Measurements from ENCODE around the gene HOXA3.

Gene HOXA3

GRCh38 chr7:27093184-27093895, 59.0 kb downstream of the HOXA3 start:
- Mint-ChIP-seq H3K27me3 (ENCODE audit: low read depth) (peaks cover 88% of the 10 kb centered on the region), H3K9me3 (no peaks in the 10 kb centered on the region), H3K4me3 (no peak overlapping the region), H3K4me1 (ENCODE audit: low read depth) (peaks cover 10% of the 10 kb centered on the region), H3K27ac (no peak overlapping the region), H3K36me3 (ENCODE audit: low read depth) (no peaks in the 10 kb centered on the region)

GRCh38 chr7:27092819-27093110, 59.6 kb downstream of the HOXA3 start:
- Mint-ChIP-seq H3K9me3 (no peaks in the 10 kb centered on the region), H3K36me3 (ENCODE audit: low read depth) (no peaks in the 10 kb centered on the region), H3K4me1 (ENCODE audit: low read depth) (peaks cover 10% of the 10 kb centered on the region), H3K4me3 (no peak overlapping the region), H3K27me3 (ENCODE audit: low read depth) (peaks cover 90% of the 10 kb centered on the region), H3K27ac (no peak overlapping the region)

GRCh38 chr7:27091941-27092818, 60.2 kb downstream of the HOXA3 start:
- H3K27ac Mint-ChIP-seq: no peak overlapping the region
- no peaks in the 10 kb centered on the region for H3K9me3 Mint-ChIP-seq
- no peak overlapping the region for H3K4me3 Mint-ChIP-seq
- H3K4me1 Mint-ChIP-seq (ENCODE audit: low read depth): peaks cover 11% of the 10 kb centered on the region
- H3K36me3 Mint-ChIP-seq (ENCODE audit: low read depth): no peaks in the 10 kb centered on the region
- H3K27me3 Mint-ChIP-seq (ENCODE audit: low read depth): peaks cover 90% of the 10 kb centered on the region

GRCh38 chr7:27091105-27091504, 61.3 kb downstream of the HOXA3 start:
- no peak overlapping the region for H3K4me3 Mint-ChIP-seq
- peak overlapping the region; percentile 39 for H3K27ac Mint-ChIP-seq

GRCh38 chr7:27088002-27088922, 64.1 kb downstream of the HOXA3 start:
- no peak overlapping the region for H3K4me3 Mint-ChIP-seq
- no peaks in the 10 kb centered on the region for H3K36me3 Mint-ChIP-seq (ENCODE audit: low read depth)
- peaks cover 3% of the 10 kb centered on the region for H3K4me1 Mint-ChIP-seq (ENCODE audit: low read depth)
- H3K27me3 Mint-ChIP-seq (ENCODE audit: low read depth): peaks cover 81% of the 10 kb centered on the region
- H3K9me3 Mint-ChIP-seq: no peaks in the 10 kb centered on the region
- H3K27ac Mint-ChIP-seq: no peak overlapping the region

More at GRCh38 chr7:27091105-27091504, 61.3 kb downstream of the HOXA3 start:
- H3K9me3 Mint-ChIP-seq: no peaks in the 10 kb centered on the region
- H3K4me1 Mint-ChIP-seq (ENCODE audit: low read depth): peaks cover 9% of the 10 kb centered on the region
- H3K27me3 Mint-ChIP-seq (ENCODE audit: low read depth): peaks cover 91% of the 10 kb centered on the region
- no peaks in the 10 kb centered on the region for H3K36me3 Mint-ChIP-seq (ENCODE audit: low read depth)

- no peaks in the 10 kb centered on the region for H3K36me3 Mint-ChIP-seq (ENCODE audit: low read depth)
- H3K4me3 Mint-ChIP-seq: no peak overlapping the region
- no peak overlapping the region for H3K27ac Mint-ChIP-seq
- no peaks in the 10 kb centered on the region for H3K9me3 Mint-ChIP-seq
- peaks cover 7% of the 10 kb centered on the region for H3K4me1 Mint-ChIP-seq (ENCODE audit: low read depth)
- peaks cover 35% of the 10 kb centered on the region for H3K27me3 Mint-ChIP-seq (ENCODE audit: low read depth)
Observed at GRCh38 chr7:27083646-27084045, 68.7 kb downstream of the HOXA3 start.

GRCh38 chr7:27082171-27082570, 70.2 kb downstream of the HOXA3 start:
- Mint-ChIP-seq H3K9me3 (no peaks in the 10 kb centered on the region), H3K27ac (no peak overlapping the region), H3K36me3 (ENCODE audit: low read depth) (no peaks in the 10 kb centered on the region), H3K4me3 (no peak overlapping the region), H3K4me1 (ENCODE audit: low read depth) (peaks cover 5% of the 10 kb centered on the region), H3K27me3 (ENCODE audit: low read depth) (peaks cover 22% of the 10 kb centered on the region)

GRCh38 chr7:27080844-27081436, 71.4 kb downstream of the HOXA3 start:
- no peaks in the 10 kb centered on the region for H3K9me3 Mint-ChIP-seq
- no peaks in the 10 kb centered on the region for H3K36me3 Mint-ChIP-seq (ENCODE audit: low read depth)
- H3K27ac Mint-ChIP-seq: no peak overlapping the region
- H3K4me1 Mint-ChIP-seq (ENCODE audit: low read depth): peaks cover 5% of the 10 kb centered on the region
- H3K27me3 Mint-ChIP-seq (ENCODE audit: low read depth): peaks cover 16% of the 10 kb centered on the region
- H3K4me3 Mint-ChIP-seq: no peak overlapping the region

- H3K4me1 Mint-ChIP-seq (ENCODE audit: low read depth): peaks cover 5% of the 10 kb centered on the region
- H3K36me3 Mint-ChIP-seq (ENCODE audit: low read depth): no peaks in the 10 kb centered on the region
- peaks cover 12% of the 10 kb centered on the region for H3K27me3 Mint-ChIP-seq (ENCODE audit: low read depth)
- no peaks in the 10 kb centered on the region for H3K9me3 Mint-ChIP-seq
- no peak overlapping the region for H3K27ac Mint-ChIP-seq
- H3K4me3 Mint-ChIP-seq: no peak overlapping the region
Observed at GRCh38 chr7:27079234-27079975, 73.0 kb downstream of the HOXA3 start.

GRCh38 chr7:27078616-27079233, 73.7 kb downstream of the HOXA3 start:
- no peak overlapping the region for H3K4me3 Mint-ChIP-seq
- peaks cover 5% of the 10 kb centered on the region for H3K4me1 Mint-ChIP-seq (ENCODE audit: low read depth)
- no peaks in the 10 kb centered on the region for H3K36me3 Mint-ChIP-seq (ENCODE audit: low read depth)
- no peak overlapping the region for H3K27ac Mint-ChIP-seq
- H3K9me3 Mint-ChIP-seq: no peaks in the 10 kb centered on the region
- H3K27me3 Mint-ChIP-seq (ENCODE audit: low read depth): peaks cover 5% of the 10 kb centered on the region

- H3K36me3 Mint-ChIP-seq (ENCODE audit: low read depth): no peaks in the 10 kb centered on the region
- H3K27me3 Mint-ChIP-seq (ENCODE audit: low read depth): no peaks in the 10 kb centered on the region
- H3K4me3 Mint-ChIP-seq: no peak overlapping the region
- no peaks in the 10 kb centered on the region for H3K9me3 Mint-ChIP-seq
- no peaks in the 10 kb centered on the region for H3K4me1 Mint-ChIP-seq (ENCODE audit: low read depth)
- no peak overlapping the region for H3K27ac Mint-ChIP-seq
Observed at GRCh38 chr7:27073076-27073475, 79.3 kb downstream of the HOXA3 start.

- H3K27ac Mint-ChIP-seq: no peak overlapping the region
Observed at GRCh38 chr7:27071622-27072390, 80.6 kb downstream of the HOXA3 start.

GRCh38 chr7:27068259-27068658, 84.1 kb downstream of the HOXA3 start:
- Mint-ChIP-seq H3K36me3 (ENCODE audit: low read depth) (no peaks in the 10 kb centered on the region), H3K9me3 (no peaks in the 10 kb centered on the region), H3K27ac (no peak overlapping the region), H3K4me3 (no peak overlapping the region), H3K27me3 (ENCODE audit: low read depth) (no peaks in the 10 kb centered on the region), H3K4me1 (ENCODE audit: low read depth) (no peaks in the 10 kb centered on the region)

More at GRCh38 chr7:27071622-27072390, 80.6 kb downstream of the HOXA3 start:
- H3K4me1 Mint-ChIP-seq (ENCODE audit: low read depth): no peaks in the 10 kb centered on the region
- no peak overlapping the region for H3K4me3 Mint-ChIP-seq
- H3K27me3 Mint-ChIP-seq (ENCODE audit: low read depth): no peaks in the 10 kb centered on the region
- no peaks in the 10 kb centered on the region for H3K9me3 Mint-ChIP-seq
- no peaks in the 10 kb centered on the region for H3K36me3 Mint-ChIP-seq (ENCODE audit: low read depth)

All from T-helper 1 cell treated with Interleukin-12 subunit alpha and Interleukin-12 subunit beta and Interleukin-4 antibody, amounts not matched to agents 30 μg/mL and 1 μg/mL, for 36 hours (primary cell).